H9 (cell line): Measurements from ENCODE around the gene VDAC1. TPM values are rescaled to one million over a fixed set of nuclear protein-coding genes. Genes with fewer than 3 reads are reported as not detected.
A peak's percentile ranks its signal among the peaks of the same experiment; 100 is the strongest.

ENCODE experiments used
- DNase-seq: peaks from one replicate; pipeline ENCODE4 v3.0.0-alpha.2; 2017
- H2AFZ ChIP-seq: one replicate; pipeline ENCODE4 v1.6.1; 2013; ENCODE audit warnings: mild to moderate bottlenecking, low read length, control low read depth, moderate library complexity
- H2AK5ac ChIP-seq: 2 replicates; pipeline ENCODE4 v1.6.1; 2013; ENCODE audit warnings: low read length, control low read depth, mixed read lengths; ENCODE audit not compliant: insufficient read length
- H2BK120ac ChIP-seq: one replicate; pipeline ENCODE4 v1.6.1; 2013; ENCODE audit warnings: low read depth, mild to moderate bottlenecking, low read length, control low read depth, inconsistent platforms; ENCODE audit not compliant: poor library complexity, severe bottlenecking
- H2BK12ac ChIP-seq: 2 replicates; pipeline ENCODE4 v1.6.1; 2013; ENCODE audit warnings: low read length, control low read depth, mixed read lengths, low read depth; ENCODE audit not compliant: insufficient read length
- H2BK15ac ChIP-seq: 2 replicates; pipeline ENCODE4 v1.6.1; 2013; ENCODE audit warnings: low read depth, low read length, control low read depth
- H2BK20ac ChIP-seq: one replicate; pipeline ENCODE4 v1.6.1; 2013; ENCODE audit warnings: low read depth, mild to moderate bottlenecking, low read length, control low read depth, inconsistent platforms; ENCODE audit not compliant: poor library complexity, severe bottlenecking
- H2BK5ac ChIP-seq: 2 replicates; pipeline ENCODE4 v1.6.1; 2013; ENCODE audit warnings: low read length, control low read depth, mixed read lengths; ENCODE audit not compliant: insufficient read length
- H3K14ac ChIP-seq: 2 replicates; pipeline ENCODE4 v1.6.1; 2013; ENCODE audit warnings: low read length, control low read depth; ENCODE audit not compliant: insufficient read depth
- H3K18ac ChIP-seq: 2 replicates; pipeline ENCODE4 v1.6.1; 2013; ENCODE audit warnings: low read depth, mild to moderate bottlenecking, mixed read lengths, low read length, control low read depth; ENCODE audit not compliant: insufficient read length
- H3K23ac ChIP-seq: 2 replicates; pipeline ENCODE4 v1.6.1; 2013; ENCODE audit warnings: low read length, control low read depth, mixed read lengths, low read depth; ENCODE audit not compliant: insufficient read length
- H3K23me2 ChIP-seq: 2 replicates; pipeline ENCODE4 v1.6.1; 2013; ENCODE audit warnings: low read depth, mild to moderate bottlenecking, mixed read lengths, low read length, control low read depth; ENCODE audit not compliant: insufficient read length, poor library complexity, severe bottlenecking
- H3K27ac ChIP-seq: 2 replicates; pipeline ENCODE4 v1.5.1; 2013; ENCODE audit warnings: low read length, control low read depth, mixed read lengths, low read depth; ENCODE audit not compliant: insufficient read length
- H3K27me3 ChIP-seq: 2 replicates; pipeline ENCODE4 v1.6.1; 2013; ENCODE audit warnings: low read length, control low read depth, inconsistent platforms; ENCODE audit not compliant: insufficient read depth
- H3K4ac ChIP-seq: 2 replicates; pipeline ENCODE4 v1.6.1; 2013; ENCODE audit warnings: low read depth, mild to moderate bottlenecking, control low read depth, inconsistent platforms, low read length, moderate library complexity
- H3K4me1 ChIP-seq: 2 replicates; pipeline ENCODE4 v1.6.1; 2013; ENCODE audit warnings: low read length, control low read depth, inconsistent platforms; ENCODE audit not compliant: insufficient read depth
- H3K4me2 ChIP-seq: 2 replicates; pipeline ENCODE4 v1.6.1; 2013; ENCODE audit warnings: low read length, control low read depth, mixed read lengths; ENCODE audit not compliant: insufficient read length, insufficient read depth
- H3K56ac ChIP-seq: 2 replicates; pipeline ENCODE4 v1.6.1; 2013; ENCODE audit warnings: low read depth, mild to moderate bottlenecking, mixed read lengths, low read length, control low read depth; ENCODE audit not compliant: insufficient read length
- H3K79me1 ChIP-seq: 2 replicates; pipeline ENCODE4 v1.6.1; 2013; ENCODE audit warnings: low read depth, mild to moderate bottlenecking, moderate library complexity, low read length, control low read depth, inconsistent platforms; ENCODE audit not compliant: insufficient read depth, poor library complexity, severe bottlenecking
- H3K79me2 ChIP-seq: 2 replicates; pipeline ENCODE4 v1.6.1; 2013; ENCODE audit warnings: low read length, control low read depth, inconsistent platforms; ENCODE audit not compliant: insufficient read depth
- H3K9ac ChIP-seq: 2 replicates; pipeline ENCODE4 v1.6.1; 2013; ENCODE audit warnings: low read length, control low read depth, mixed read lengths; ENCODE audit not compliant: insufficient read length; ENCODE audit errors: extremely low read depth
- H3K9me3 ChIP-seq: one replicate; pipeline ENCODE4 v1.6.1; 2013; ENCODE audit warnings: low read depth, low read length, inconsistent platforms; ENCODE audit not compliant: control insufficient read depth
- H3T11ph ChIP-seq: one replicate; pipeline ENCODE4 v1.6.1; 2013; ENCODE audit warnings: mild to moderate bottlenecking, low read length, control low read depth, inconsistent platforms
- H4K20me1 ChIP-seq: one replicate; pipeline ENCODE4 v1.6.1; 2013; ENCODE audit not compliant: control insufficient read depth, insufficient read length, insufficient read depth
- H4K5ac ChIP-seq: 2 replicates; pipeline ENCODE4 v1.6.1; 2013; ENCODE audit warnings: low read depth, mild to moderate bottlenecking, mixed read lengths, low read length, control low read depth; ENCODE audit not compliant: insufficient read length
- H4K8ac ChIP-seq: replicated peaks from 2 replicates; pipeline ENCODE4 v1.6.1; 2013; ENCODE audit warnings: low read length, control low read depth, mixed read lengths, low read depth; ENCODE audit not compliant: insufficient read length
- H4K91ac ChIP-seq: 2 replicates; pipeline ENCODE4 v1.6.1; 2013; ENCODE audit warnings: low read depth, mild to moderate bottlenecking, moderate library complexity, mixed read lengths, low read length, control low read depth; ENCODE audit not compliant: insufficient read length
- H3K27ac Mint-ChIP-seq, 3 experiments: 2 replicates in 2 of 3; 3 replicates in 1 of 3; pipeline ENCODE4 v1.8.0; 2020 to 2021; ENCODE audit warnings: mixed read lengths in 3 of 3, mild to moderate bottlenecking in 1 of 3, moderate library complexity in 1 of 3
- H3K27me3 Mint-ChIP-seq: 2 replicates; pipeline ENCODE4 v1.8.0; 2021; ENCODE audit warnings: low read depth, mild to moderate bottlenecking, moderate library complexity, mixed read lengths
- H3K36me3 Mint-ChIP-seq, 3 experiments: 2 replicates in 2 of 3; 3 replicates in 1 of 3; pipeline ENCODE4 v1.8.0; 2020 to 2021; ENCODE audit warnings: low read depth in 3 of 3, mixed read lengths in 3 of 3; ENCODE audit not compliant: insufficient read depth in 1 of 3
- H3K4me1 Mint-ChIP-seq, 2 experiments: 2 replicates each; pipeline ENCODE4 v1.8.0; 2020; ENCODE audit warnings: mixed read lengths in 2 of 2
- H3K4me3 Mint-ChIP-seq, 2 experiments: 2 replicates in 1 of 2; 3 replicates in 1 of 2; pipeline ENCODE4 v1.8.0; 2020 to 2021; ENCODE audit warnings: mild to moderate bottlenecking in 2 of 2, mixed read lengths in 2 of 2, moderate library complexity in 1 of 2
- H3K9me3 Mint-ChIP-seq, 2 experiments: 2 replicates in 1 of 2; 3 replicates in 1 of 2; pipeline ENCODE4 v1.8.0; 2020; ENCODE audit warnings: mild to moderate bottlenecking in 2 of 2, mixed read lengths in 2 of 2, moderate library complexity in 1 of 2
- WGBS: extraction: QIAGEN DNeasy Blood & Tissue Kit; methylation state at CpG from one replicate; pipeline ENCODE4 v1.1.7; 2013; ENCODE audit warnings: missing lambda C conversion rate, low lambda C conversion rate, mixed read lengths; ENCODE audit not compliant: insufficient read length; ENCODE audit errors: extremely low coverage; 5-methylcytosine and 5-hydroxymethylcytosine counted together
- total RNA-seq: library from RNA; stranded (reverse); gene quantifications from 2 replicates; pipeline ENCODE4 v1.2.1, GENCODE V29; 2021
- TF ChIP-seq, protein P1 (sequence below): fragments of 200-600 bp; sonication (generic); conservative IDR thresholded peaks from 3 replicates; pipeline ENCODE4 v1.8.0; 2021; ENCODE audit warnings: antibody characterized with exemption, mild to moderate bottlenecking

VDAC1 gene
- total RNA-seq, 1 experiment from 2014 or later = 208 TPM

DNA sequence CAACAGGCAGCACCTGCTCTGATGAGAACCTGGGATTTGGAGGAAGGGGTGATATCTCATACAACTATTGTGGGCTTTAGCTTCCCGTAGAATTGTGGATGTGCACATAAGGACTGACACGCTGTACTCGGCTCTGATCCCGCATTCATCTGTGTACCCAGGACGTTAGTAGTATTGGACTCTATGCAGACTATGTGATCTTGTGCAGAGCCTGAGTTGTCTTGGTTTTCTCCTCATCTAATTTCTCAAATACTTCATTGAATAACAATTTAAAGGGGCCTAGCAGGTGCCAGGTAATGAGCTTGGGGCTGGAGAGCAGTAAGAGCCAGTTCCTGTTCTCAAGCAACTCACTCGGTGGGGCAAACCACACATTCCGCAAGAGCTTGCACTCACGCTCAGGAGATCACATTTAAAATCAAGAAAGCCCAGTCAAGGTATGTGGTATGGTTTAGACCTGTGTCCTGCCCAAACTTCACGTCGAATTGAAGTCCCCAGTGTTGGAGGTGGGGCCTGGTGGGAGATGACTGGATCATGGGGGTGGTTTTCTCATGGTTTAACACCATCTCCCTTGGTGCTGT, 51.1 kb downstream of the VDAC1 start:
- no peak overlapping the region for H3K14ac ChIP-seq
- H2BK12ac ChIP-seq = no peak overlapping the region
- Mint-ChIP-seq H3K4me1 (peaks cover 11% of the 10 kb centered on the region in 2 experiments), H3K27ac (peak overlapping the region; percentile 32 to 64 (median 52); a peak in 5 of 7 replicates), H3K4me3 (no peak overlapping the region; a peak in 1 of 5 replicates), H3K36me3 (peaks cover 2 to 24% (median 19%) of the 10 kb centered on the region in 3 experiments; a peak in 6 of 7 replicates), H3K27me3 (no peaks in the 10 kb centered on the region), H3K9me3 (no peaks in the 10 kb centered on the region)
- no peak overlapping the region for H2BK120ac ChIP-seq
- H3K23ac ChIP-seq = no peak overlapping the region
- H3K23me2 ChIP-seq = no peaks in the 10 kb centered on the region
- no peaks in the 10 kb centered on the region for H4K20me1 ChIP-seq
- H3K18ac ChIP-seq = no peak overlapping the region
- H3K27me3 ChIP-seq = no peaks in the 10 kb centered on the region
- no peak overlapping the region for H2BK15ac ChIP-seq
- no peak overlapping the region for H2BK20ac ChIP-seq
- no peak overlapping the region for H2AK5ac ChIP-seq
- H4K91ac ChIP-seq = no peak overlapping the region
- no peak overlapping the region for H4K5ac ChIP-seq
- no peak for DNase-seq
- H3T11ph ChIP-seq = no peak overlapping the region
- H3K27ac ChIP-seq = peak overlapping the region; percentile 27
- H3K4me2 ChIP-seq = no peak overlapping the region
- H3K9ac ChIP-seq = no peak overlapping the region
- H3K56ac ChIP-seq = no peak overlapping the region
- H3K4me1 ChIP-seq = no peaks in the 10 kb centered on the region
- no peak overlapping the region for H2AFZ ChIP-seq
- no CpG with 5 or more reads among the region's 10 CpGs for WGBS
- H3K79me2 ChIP-seq = no peaks in the 10 kb centered on the region
- H4K8ac ChIP-seq = peak overlapping the region; percentile 57
- H3K4ac ChIP-seq = no peak overlapping the region
- TF ChIP-seq, protein P1, sequence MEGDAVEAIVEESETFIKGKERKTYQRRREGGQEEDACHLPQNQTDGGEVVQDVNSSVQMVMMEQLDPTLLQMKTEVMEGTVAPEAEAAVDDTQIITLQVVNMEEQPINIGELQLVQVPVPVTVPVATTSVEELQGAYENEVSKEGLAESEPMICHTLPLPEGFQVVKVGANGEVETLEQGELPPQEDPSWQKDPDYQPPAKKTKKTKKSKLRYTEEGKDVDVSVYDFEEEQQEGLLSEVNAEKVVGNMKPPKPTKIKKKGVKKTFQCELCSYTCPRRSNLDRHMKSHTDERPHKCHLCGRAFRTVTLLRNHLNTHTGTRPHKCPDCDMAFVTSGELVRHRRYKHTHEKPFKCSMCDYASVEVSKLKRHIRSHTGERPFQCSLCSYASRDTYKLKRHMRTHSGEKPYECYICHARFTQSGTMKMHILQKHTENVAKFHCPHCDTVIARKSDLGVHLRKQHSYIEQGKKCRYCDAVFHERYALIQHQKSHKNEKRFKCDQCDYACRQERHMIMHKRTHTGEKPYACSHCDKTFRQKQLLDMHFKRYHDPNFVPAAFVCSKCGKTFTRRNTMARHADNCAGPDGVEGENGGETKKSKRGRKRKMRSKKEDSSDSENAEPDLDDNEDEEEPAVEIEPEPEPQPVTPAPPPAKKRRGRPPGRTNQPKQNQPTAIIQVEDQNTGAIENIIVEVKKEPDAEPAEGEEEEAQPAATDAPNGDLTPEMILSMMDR = no peak
- H2BK5ac ChIP-seq = no peak overlapping the region
- H3K79me1 ChIP-seq = no peaks in the 10 kb centered on the region
- H3K9me3 ChIP-seq = no peaks in the 10 kb centered on the region
